BE2C (cell line): ENCODE results near the gene DCLK1.

Experiments
- DNase-seq: peaks from one replicate; pipeline ENCODE4 v3.0.0-alpha.2; 2020
- H3K27me3 ChIP-seq: fragments of 250-450 bp; sonication (Bioruptor Pico); 2 replicates; pipeline ENCODE4 v1.5.1; 2020; ENCODE audit warnings: mild to moderate bottlenecking
- H3K36me3 ChIP-seq: fragments of 250-450 bp; sonication (Bioruptor Pico); 2 replicates; pipeline ENCODE4 v1.5.1; 2020; ENCODE audit warnings: mild to moderate bottlenecking
- H3K4me1 ChIP-seq: fragments of 250-450 bp; sonication (Bioruptor Pico); 2 replicates; pipeline ENCODE4 v1.5.1; 2020
- H3K4me3 ChIP-seq: 2 replicates; pipeline ENCODE4 v1.5.1; 2011; ENCODE audit warnings: low read depth, low read length
- H3K9me3 ChIP-seq: fragments of 250-450 bp; sonication (Bioruptor Pico); 2 replicates; pipeline ENCODE4 v1.5.1; 2020
- TF ChIP-seq, protein P1 (sequence below): IDR thresholded peaks from 2 replicates; pipeline ENCODE4 v1.5.1; 2012; ENCODE audit warnings: mild to moderate bottlenecking, low read depth, low read length

Gene DCLK1

DNA sequence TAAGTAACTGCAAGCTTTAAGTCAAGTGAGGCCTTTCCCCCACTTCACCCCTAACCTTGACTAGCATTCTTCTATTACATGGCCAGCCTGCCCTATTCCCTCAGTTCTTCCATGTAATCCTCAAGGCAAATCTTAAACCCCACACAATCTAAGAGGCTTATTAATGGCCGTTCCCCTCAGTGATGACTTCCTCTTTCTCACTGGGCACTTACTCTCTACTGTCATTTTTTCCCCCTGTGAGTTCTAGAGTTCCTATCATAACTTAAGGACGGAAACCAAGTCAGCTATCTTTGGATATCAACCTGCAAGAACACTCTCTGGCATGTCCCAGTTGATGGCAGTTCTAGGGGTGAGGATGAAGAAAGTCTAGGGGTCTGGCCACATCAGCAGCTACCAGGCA lies 131.2 kb downstream of the DCLK1 start:
- Histone ChIP-seq H3K36me3 (no peaks in the 10 kb centered on the region), H3K27me3 (no peaks in the 10 kb centered on the region), H3K4me3 (no peak overlapping the region), H3K4me1 (no peaks in the 10 kb centered on the region), H3K9me3 (no peaks in the 10 kb centered on the region)
- TF ChIP-seq, protein P1, sequence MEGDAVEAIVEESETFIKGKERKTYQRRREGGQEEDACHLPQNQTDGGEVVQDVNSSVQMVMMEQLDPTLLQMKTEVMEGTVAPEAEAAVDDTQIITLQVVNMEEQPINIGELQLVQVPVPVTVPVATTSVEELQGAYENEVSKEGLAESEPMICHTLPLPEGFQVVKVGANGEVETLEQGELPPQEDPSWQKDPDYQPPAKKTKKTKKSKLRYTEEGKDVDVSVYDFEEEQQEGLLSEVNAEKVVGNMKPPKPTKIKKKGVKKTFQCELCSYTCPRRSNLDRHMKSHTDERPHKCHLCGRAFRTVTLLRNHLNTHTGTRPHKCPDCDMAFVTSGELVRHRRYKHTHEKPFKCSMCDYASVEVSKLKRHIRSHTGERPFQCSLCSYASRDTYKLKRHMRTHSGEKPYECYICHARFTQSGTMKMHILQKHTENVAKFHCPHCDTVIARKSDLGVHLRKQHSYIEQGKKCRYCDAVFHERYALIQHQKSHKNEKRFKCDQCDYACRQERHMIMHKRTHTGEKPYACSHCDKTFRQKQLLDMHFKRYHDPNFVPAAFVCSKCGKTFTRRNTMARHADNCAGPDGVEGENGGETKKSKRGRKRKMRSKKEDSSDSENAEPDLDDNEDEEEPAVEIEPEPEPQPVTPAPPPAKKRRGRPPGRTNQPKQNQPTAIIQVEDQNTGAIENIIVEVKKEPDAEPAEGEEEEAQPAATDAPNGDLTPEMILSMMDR = no peak
- DNase-seq = no peak

DNA sequence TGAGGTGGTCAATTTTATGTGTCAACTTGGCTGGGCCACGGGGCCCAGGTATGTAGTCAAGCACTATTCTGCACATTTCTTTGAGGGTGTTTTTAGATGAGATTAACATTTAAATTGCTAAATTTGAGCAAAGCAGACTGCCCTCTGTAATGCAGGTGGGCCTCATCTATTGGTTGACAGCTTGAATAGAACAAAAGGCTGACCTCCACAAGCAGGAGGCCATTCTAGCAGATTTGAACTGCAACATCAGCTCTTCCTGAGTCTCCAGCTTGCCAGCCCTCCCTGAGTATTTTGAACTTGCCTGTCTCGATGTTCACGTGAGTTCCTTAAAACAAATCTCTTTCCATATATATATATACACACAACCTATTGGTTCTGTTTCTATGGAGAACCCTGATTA lies 134.8 kb downstream of the DCLK1 start:
- Histone ChIP-seq H3K27me3 (no peaks in the 10 kb centered on the region), H3K36me3 (no peaks in the 10 kb centered on the region), H3K4me1 (peaks cover 5% of the 10 kb centered on the region; the same call in 1 of the 2 replicates), H3K4me3 (no peak overlapping the region), H3K9me3 (no peaks in the 10 kb centered on the region)
- TF ChIP-seq, protein P1 = no peak
- DNase-seq = no peak

DNA sequence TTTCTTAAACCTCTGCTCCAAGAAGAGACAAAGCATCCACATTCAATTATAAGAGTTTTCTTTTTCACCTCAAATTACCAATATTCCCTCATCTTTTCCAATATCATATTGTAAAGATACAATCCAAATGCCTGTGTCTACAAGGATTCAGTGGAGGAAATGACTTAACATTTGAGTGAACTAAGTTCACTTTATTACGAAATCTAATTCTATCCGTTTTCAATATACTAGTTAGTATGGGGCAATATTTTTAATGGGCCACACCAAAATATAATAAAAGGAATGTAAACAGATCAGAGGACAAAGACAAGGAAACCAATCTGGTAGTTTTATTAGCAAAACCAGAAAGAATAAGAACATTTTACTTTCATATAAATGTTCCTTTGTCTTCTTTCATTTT lies 136.0 kb downstream of the DCLK1 start:
- no peak overlapping the region for H3K4me3 ChIP-seq
- H3K27me3 ChIP-seq = no peaks in the 10 kb centered on the region
- TF ChIP-seq, protein P1 = no peak
- H3K36me3 ChIP-seq = no peaks in the 10 kb centered on the region
- peaks cover 5% of the 10 kb centered on the region; the same call in 1 of the 2 replicates for H3K4me1 ChIP-seq
- no peaks in the 10 kb centered on the region for H3K9me3 ChIP-seq
- no peak for DNase-seq

DNA sequence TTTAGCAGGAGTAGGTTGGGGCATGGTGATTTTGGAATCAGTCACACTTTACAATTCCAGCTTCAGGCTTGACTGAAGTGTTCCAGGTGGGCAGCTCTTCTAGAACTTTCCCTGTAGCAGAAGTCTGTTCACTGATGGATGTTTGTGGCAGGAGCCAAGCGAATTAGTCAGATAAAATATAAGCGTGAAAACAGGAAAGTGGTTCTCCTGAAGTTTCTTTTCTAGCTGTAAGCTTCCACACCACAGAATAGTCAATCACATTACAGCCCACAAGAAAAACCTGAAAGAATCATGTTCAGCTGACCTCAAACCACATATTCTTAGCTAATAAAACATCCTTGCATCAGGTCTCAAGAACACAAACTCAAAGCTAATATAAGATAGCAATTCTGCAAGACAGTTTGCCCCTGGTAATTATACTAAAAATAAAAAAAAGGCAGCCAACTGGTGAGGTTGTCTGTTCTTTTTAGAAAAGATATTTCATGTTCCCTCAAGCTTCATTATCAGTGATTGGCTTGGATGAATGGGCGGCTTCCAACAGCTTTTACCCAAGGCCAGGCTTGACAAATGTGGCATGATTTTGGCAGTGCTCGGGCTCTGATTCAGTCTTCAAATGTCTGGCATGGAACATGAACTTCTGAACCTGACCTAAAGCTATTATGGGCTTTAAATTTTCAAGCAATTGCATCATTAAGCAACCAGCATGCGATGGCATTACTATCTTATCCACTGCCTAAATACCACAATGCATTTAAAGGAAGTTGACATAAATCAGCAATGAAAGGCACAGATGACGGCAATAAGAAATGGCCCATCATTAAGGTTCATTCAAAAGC lies 136.8 kb downstream of the DCLK1 start:
- DNase-seq = peak; percentile 27

DNA sequence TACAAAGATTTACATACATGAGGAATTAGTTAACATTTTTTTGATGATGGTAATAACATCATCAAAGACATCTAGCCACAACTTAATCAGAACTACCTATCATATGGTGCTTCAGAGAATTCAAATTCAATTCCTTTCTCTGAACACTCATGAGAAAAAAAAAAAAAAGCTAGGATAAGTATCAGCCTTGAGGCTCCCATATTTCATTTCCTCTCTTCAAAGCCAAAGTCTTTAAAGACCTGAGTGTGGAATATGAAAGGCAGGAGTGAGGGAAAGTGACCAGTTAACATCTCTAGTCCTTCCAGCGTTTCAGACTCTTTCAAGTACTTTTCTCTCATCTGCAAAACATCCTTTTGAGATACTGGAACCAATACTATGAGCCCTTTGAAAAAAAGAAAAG lies 137.5 kb downstream of the DCLK1 start:
- Histone ChIP-seq H3K9me3 (no peaks in the 10 kb centered on the region), H3K27me3 (no peaks in the 10 kb centered on the region), H3K36me3 (no peaks in the 10 kb centered on the region), H3K4me1 (peaks cover 5% of the 10 kb centered on the region; the same call in 1 of the 2 replicates), H3K4me3 (no peak overlapping the region)
- DNase-seq = no peak
- TF ChIP-seq, protein P1 = no peak

More for the DNA sequence above, 136.8 kb downstream of the DCLK1 start:
- no peaks in the 10 kb centered on the region for H3K9me3 ChIP-seq
- H3K36me3 ChIP-seq = no peaks in the 10 kb centered on the region
- no peaks in the 10 kb centered on the region for H3K27me3 ChIP-seq
- peaks cover 5% of the 10 kb centered on the region; the same call in 1 of the 2 replicates for H3K4me1 ChIP-seq
- TF ChIP-seq, protein P1 = no peak
- no peak overlapping the region for H3K4me3 ChIP-seq

DNA sequence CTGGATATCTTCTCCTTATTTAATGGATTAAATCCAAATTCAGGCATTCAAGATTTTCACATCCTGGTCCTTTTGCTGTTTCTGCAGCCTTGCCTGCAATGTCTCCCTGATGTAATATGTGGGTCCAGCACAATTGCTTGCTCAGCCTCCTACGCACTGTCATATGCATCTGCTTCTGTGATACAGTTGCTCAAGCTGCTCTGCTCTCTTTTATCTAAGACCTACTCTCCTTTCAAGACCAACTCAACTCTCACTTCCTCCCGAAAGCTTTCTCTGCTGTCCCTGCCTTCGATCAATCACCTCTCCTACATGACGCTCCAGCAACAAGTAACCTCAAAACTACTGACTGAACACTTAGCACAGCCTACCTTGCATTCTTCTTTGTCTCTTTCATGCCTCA lies 138.2 kb downstream of the DCLK1 start:
- H3K9me3 ChIP-seq = no peaks in the 10 kb centered on the region
- TF ChIP-seq, protein P1 = no peak
- no peak for DNase-seq

More for the DNA sequence above, 138.2 kb downstream of the DCLK1 start:
- Histone ChIP-seq H3K36me3 (no peaks in the 10 kb centered on the region), H3K4me1 (peaks cover 5% of the 10 kb centered on the region; the same call in 1 of the 2 replicates), H3K27me3 (no peaks in the 10 kb centered on the region), H3K4me3 (no peak overlapping the region)
